Mesodermal cell (in vitro differentiated cells): ENCODE data around the gene UROC1.

Experiments
- H3K27ac ChIP-seq: 2 replicates; pipeline ENCODE4 v1.7.0; 2013; ENCODE audit warnings: mild to moderate bottlenecking, low read depth, low read length, moderate library complexity; ENCODE audit not compliant: severe bottlenecking
- H3K36me3 ChIP-seq: 2 replicates; pipeline ENCODE4 v1.7.1; 2013; ENCODE audit warnings: mild to moderate bottlenecking, low read length, moderate library complexity; ENCODE audit not compliant: control insufficient read depth, insufficient read depth
- H3K4me1 ChIP-seq: one replicate; pipeline ENCODE4 v1.7.1; 2013; ENCODE audit warnings: mild to moderate bottlenecking, low read length; ENCODE audit not compliant: insufficient read depth, control insufficient read depth, poor library complexity, severe bottlenecking
- H3K4me3 ChIP-seq: 2 replicates; pipeline ENCODE4 v1.7.0; 2013; ENCODE audit warnings: low read length, control low read depth, mild to moderate bottlenecking; ENCODE audit not compliant: insufficient read depth, poor library complexity, severe bottlenecking; ENCODE audit errors: extremely low read depth
- H3K9me3 ChIP-seq: 2 replicates; pipeline ENCODE4 v1.7.1; 2013; ENCODE audit warnings: mild to moderate bottlenecking, low read length, moderate library complexity; ENCODE audit not compliant: control insufficient read depth
- WGBS, 2 experiments: methylation state at CpG; one replicate each; pipeline ENCODE4 v1.1.5; 2013; ENCODE audit warnings: missing lambda C conversion rate in 2 of 2; ENCODE audit not compliant: insufficient coverage in 2 of 2; 5-methylcytosine and 5-hydroxymethylcytosine counted together

The UROC1 gene

GRCh38 chr3:126438186-126438585 is 79.4 kb downstream of the UROC1 start:
- Histone ChIP-seq H3K9me3 (no peaks in the 10 kb centered on the region), H3K27ac (no peak overlapping the region), H3K4me1 (no peaks in the 10 kb centered on the region), H3K36me3 (peaks cover 25% of the 10 kb centered on the region), H3K4me3 (no peak overlapping the region)
- 90 to 94% methylated on average over 6 to 7 of the region's 8 CpGs for WGBS, 2 experiments

- WGBS, 2 experiments: 94 to 95% methylated on average over 12 to 17 of the region's 18 CpGs
- H3K4me1 ChIP-seq: no peaks in the 10 kb centered on the region
- H3K9me3 ChIP-seq: no peaks in the 10 kb centered on the region
- H3K27ac ChIP-seq: no peak overlapping the region
- peaks cover 25% of the 10 kb centered on the region for H3K36me3 ChIP-seq
- H3K4me3 ChIP-seq: no peak overlapping the region
These were observed 80.5 kb downstream of the UROC1 start for GRCh38 chr3:126436826-126437717.

GRCh38 chr3:126435456-126436315 is 81.9 kb downstream of the UROC1 start:
- no peak overlapping the region for H3K4me3 ChIP-seq
- 88 to 90% methylated on average over 10 to 12 of the region's 14 CpGs for WGBS, 2 experiments
- H3K27ac ChIP-seq: no peak overlapping the region
- H3K36me3 ChIP-seq: peaks cover 25% of the 10 kb centered on the region
- no peaks in the 10 kb centered on the region for H3K9me3 ChIP-seq
- H3K4me1 ChIP-seq: no peaks in the 10 kb centered on the region

GRCh38 chr3:126434931-126435411 is 82.6 kb downstream of the UROC1 start:
- Histone ChIP-seq H3K4me1 (no peaks in the 10 kb centered on the region), H3K36me3 (peaks cover 25% of the 10 kb centered on the region), H3K27ac (no peak overlapping the region), H3K9me3 (no peaks in the 10 kb centered on the region), H3K4me3 (no peak overlapping the region)
- 88 to 95% methylated on average over 2 to 7 of the region's 8 CpGs for WGBS, 2 experiments

- Histone ChIP-seq H3K4me1 (no peaks in the 10 kb centered on the region), H3K9me3 (no peaks in the 10 kb centered on the region), H3K4me3 (no peak overlapping the region), H3K27ac (no peak overlapping the region), H3K36me3 (peaks cover 22% of the 10 kb centered on the region)
- WGBS, 2 experiments: 89 to 97% methylated on average over 5 to 6 of the region's 6 CpGs
These were observed 83.3 kb downstream of the UROC1 start for GRCh38 chr3:126434264-126434590.

GRCh38 chr3:126433496-126434263 is 83.9 kb downstream of the UROC1 start:
- Histone ChIP-seq H3K36me3 (peaks cover 18% of the 10 kb centered on the region), H3K4me1 (no peaks in the 10 kb centered on the region), H3K27ac (no peak overlapping the region), H3K4me3 (no peak overlapping the region), H3K9me3 (no peaks in the 10 kb centered on the region)
- 87 to 92% methylated on average over 11 to 12 of the region's 13 CpGs for WGBS, 2 experiments

- no peaks in the 10 kb centered on the region for H3K9me3 ChIP-seq
- H3K36me3 ChIP-seq: peaks cover 15% of the 10 kb centered on the region
- no peak overlapping the region for H3K27ac ChIP-seq
- no peak overlapping the region for H3K4me3 ChIP-seq
- 87 to 98% methylated on average over 4 to 5 of the region's 6 CpGs for WGBS, 2 experiments
- no peaks in the 10 kb centered on the region for H3K4me1 ChIP-seq
These were observed 84.5 kb downstream of the UROC1 start for GRCh38 chr3:126433105-126433430.

- H3K4me3 ChIP-seq: no peak overlapping the region
- 91 to 94% methylated on average over 4 of the region's 4 CpGs for WGBS, 2 experiments
- H3K4me1 ChIP-seq: no peaks in the 10 kb centered on the region
- no peak overlapping the region for H3K27ac ChIP-seq
- peaks cover 10% of the 10 kb centered on the region for H3K36me3 ChIP-seq
- H3K9me3 ChIP-seq: no peaks in the 10 kb centered on the region
These were observed 85.0 kb downstream of the UROC1 start for GRCh38 chr3:126432361-126433104.
